ENCODE data around the gene C1QTNF1. TPM values are rescaled to one million over a fixed set of nuclear protein-coding genes. Genes with fewer than 3 reads are reported as not detected.
A peak's percentile ranks its signal among the peaks of the same experiment; 100 is the strongest.

The C1QTNF1 gene
- total and polyA plus RNA-seq, 4 donors, result 98.8 to 439 (median 259) TPM

DNA sequence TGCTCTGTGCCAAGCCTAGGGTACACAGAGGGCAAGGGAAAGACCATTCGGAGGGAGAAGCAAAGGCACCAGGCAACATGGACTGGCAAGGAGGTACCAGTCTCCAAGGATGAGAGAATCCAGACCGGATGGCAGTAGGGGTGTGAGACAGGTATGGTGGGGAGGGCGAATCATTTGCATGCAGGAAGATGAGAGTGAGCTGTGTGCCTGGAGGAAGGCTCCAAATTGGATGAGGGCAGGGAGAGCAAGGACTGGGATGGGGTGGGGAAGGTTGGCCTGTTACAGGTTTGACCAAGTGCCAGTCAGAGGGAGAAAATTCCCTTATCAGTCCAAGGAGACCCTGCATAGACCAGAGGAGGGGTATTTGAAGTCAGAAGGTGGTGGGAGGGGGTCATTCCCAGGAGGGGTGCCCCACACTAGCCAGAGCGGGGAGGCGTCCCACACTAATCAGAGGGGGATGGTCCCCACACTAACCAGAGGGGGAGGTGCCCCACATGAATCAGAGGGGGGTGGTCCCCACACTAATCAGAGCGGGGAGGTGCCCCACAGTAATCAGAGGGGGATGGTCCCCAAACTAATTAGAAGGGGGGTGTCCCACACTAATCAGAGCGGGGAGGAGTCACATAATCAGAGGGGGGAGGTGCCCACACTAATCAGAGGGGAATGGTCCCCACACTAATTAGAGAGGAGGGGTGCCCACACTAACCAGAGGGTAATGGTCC is 15.1 kb upstream of the C1QTNF1 start:
- Histone ChIP-seq H3K27ac (ENCODE audit: low read depth in 1 of 2, low read length in 2 of 2) (peak overlapping the region in 1 of 2 donors; percentile 50), H3K4me1 (ENCODE audit: control insufficient read depth in 1 of 2, insufficient read depth in 2 of 2, low read length in 2 of 2) (peaks cover 0 to 4% of the 10 kb centered on the region in 2 donors), H3K9me3 (ENCODE audit: control insufficient read depth, low read length) (no peaks in the 10 kb centered on the region), H3K4me3 (ENCODE audit: low read length in 2 of 2) (peak overlapping the region; percentile 76 to 98), H3K36me3 (ENCODE audit: control insufficient read depth in 1 of 2, insufficient read depth in 2 of 2, low read length in 1 of 2) (no peaks in the 10 kb centered on the region), H3K27me3 (ENCODE audit: control insufficient read depth in 1 of 2, insufficient read depth in 2 of 2, low read length in 1 of 2) (no peaks in the 10 kb centered on the region)
- intact Hi-C loops (cut with DNase I), result no loop called here
- ATAC-seq (ENCODE audit: low FRiP score) (peak; percentile 21), DNase-seq (peak in 1 of 2 donors; percentile 34)
- WGBS, 2 donors, result 34% methylated on average over 7 of the region's 7 CpGs

DNA sequence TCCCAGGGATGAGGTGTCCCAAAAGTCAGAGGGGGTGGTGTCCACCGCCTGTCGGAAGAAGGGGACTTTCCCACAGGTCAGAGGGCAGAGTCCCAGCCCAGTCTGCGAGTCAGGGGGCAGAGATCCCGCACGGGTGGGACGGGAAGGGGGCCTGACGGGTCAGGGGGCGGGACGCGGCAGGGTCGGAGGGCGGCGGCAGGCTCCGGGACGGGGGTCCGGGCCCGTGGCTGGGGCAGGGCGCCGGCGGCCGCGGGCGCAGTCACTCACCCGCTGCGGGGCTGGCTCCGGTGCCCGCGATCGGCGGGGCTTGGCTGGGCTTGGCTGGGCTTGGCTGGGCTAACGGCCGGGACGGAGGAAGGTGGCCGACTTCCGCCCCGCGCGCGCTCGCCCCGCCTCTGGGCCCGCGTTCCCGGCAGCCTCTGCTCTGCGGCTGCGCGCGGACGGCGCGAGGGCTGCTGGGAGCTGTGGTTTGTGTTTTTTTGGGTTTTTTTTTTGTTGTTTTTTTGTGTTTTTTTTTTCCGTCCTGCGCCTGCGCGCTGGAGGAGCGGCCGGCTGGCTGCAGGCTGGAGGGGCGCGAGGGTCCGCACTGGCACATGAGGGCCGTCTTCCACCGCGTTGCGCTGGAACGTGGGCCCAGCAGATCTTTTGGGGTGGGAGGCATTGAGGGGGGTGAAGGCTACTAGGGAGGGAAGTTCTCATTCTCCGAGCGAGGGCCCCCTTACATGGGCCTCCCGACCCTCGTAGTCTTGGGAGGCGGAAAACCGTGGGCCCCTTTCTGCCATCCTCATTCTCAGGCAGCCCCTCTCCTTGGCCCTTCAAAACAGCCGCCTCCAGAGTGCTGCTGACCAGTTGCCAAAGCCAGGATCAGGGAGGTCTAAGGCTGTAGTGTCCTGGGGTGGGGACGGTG is 14.3 kb upstream of the C1QTNF1 start, which contains the start of gene CANT1:
CANT1 (minus strand) TSS at position 368 of the 907 bp plus-strand sequence. CDS start 12,142 bp downstream, outside the sequence.
- peak; percentile 91 to 95 for DNase-seq
- H3K4me1 ChIP-seq (ENCODE audit: control insufficient read depth in 1 of 2, insufficient read depth in 2 of 2, low read length in 2 of 2), result peaks cover 0 to 4% of the 10 kb centered on the region in 2 donors
- H3K27me3 ChIP-seq (ENCODE audit: control insufficient read depth in 1 of 2, insufficient read depth in 2 of 2, low read length in 1 of 2), result no peaks in the 10 kb centered on the region
- peak; percentile 96 for ATAC-seq (ENCODE audit: low FRiP score)
- H3K9me3 ChIP-seq (ENCODE audit: control insufficient read depth, low read length), result no peaks in the 10 kb centered on the region
- intact Hi-C loops (cut with DNase I), result loop anchor here (10.0 kb wide), 1 partner anchor 385 kb away; no protein-coding TSS in a partner anchor
- WGBS, 2 donors, result 1% methylated on average over 34 to 73 of the region's 73 CpGs
- peak within 1 kb of the TSS; percentile 76 to 98 for H3K4me3 ChIP-seq (ENCODE audit: low read length in 2 of 2)
- H3K27ac ChIP-seq (ENCODE audit: low read depth in 1 of 2, low read length in 2 of 2), result peak within 1 kb of the TSS in 1 of 2 donors; percentile 50
- no peaks in the 10 kb centered on the region for H3K36me3 ChIP-seq (ENCODE audit: control insufficient read depth in 1 of 2, insufficient read depth in 2 of 2, low read length in 1 of 2)

DNA sequence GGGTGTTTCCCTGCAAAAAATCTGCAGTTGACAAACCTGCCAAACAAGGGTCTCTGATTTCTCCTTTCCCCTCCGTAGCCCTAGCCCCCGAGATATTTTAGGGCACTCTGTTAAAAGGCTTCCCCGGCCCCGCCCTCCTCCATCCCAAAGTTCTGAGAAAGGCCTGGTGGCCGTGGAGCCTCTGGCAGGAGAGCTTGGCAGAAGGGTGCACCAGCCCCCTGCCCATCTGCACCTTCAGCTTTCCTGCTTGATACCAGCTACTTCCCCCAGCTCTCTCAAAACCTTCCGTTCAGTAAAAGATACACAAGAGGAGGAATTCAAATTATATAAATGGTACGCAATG is 13.7 kb upstream of the C1QTNF1 start:
- intact Hi-C loops (cut with DNase I), result loop anchor here (10.0 kb wide), 1 partner anchor 385 kb away; no protein-coding TSS in a partner anchor
- DNase-seq, result no peak
- WGBS, 2 donors, result 57 to 61% methylated on average over 7 of the region's 7 CpGs

DNA sequence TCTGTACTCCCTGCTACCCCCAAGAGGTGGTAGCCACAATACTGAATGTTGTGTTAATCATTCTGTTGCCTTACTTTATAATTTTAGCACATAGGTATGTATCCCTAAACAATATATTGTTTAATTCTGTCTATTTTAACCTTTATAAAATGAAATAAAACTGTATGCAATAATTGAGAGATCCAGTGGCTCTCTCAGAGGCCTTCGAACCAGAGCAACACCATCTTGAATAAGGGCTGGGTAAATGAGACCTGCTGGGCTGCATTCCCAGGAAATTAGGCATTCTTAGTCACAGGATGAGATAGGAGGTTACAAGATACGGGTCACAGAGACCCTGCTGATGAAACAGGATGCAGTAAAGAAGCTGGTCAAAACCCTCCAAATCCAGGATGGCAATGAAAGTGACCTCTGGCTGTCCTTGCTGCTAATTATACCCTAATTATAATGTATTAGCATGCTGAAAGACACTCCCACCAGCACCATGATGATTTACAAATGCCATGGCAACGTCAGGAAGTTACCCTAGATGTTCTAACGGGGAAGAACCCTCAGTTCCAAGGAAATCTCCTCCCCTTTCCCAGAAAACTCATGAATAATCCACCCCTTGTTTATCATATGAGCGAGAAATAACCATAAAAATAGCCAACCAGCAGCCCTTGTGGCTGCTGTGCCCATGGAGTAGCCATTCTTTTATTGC is 12.4 kb upstream of the C1QTNF1 start:
- ATAC-seq (ENCODE audit: low FRiP score), result no peak
- no peak overlapping the region for H3K27ac ChIP-seq (ENCODE audit: low read depth in 1 of 2, low read length in 2 of 2)
- no peaks in the 10 kb centered on the region for H3K36me3 ChIP-seq (ENCODE audit: control insufficient read depth in 1 of 2, insufficient read depth in 2 of 2, low read length in 1 of 2)
- no peak overlapping the region for H3K4me3 ChIP-seq (ENCODE audit: low read length in 2 of 2)
- H3K27me3 ChIP-seq (ENCODE audit: control insufficient read depth in 1 of 2, insufficient read depth in 2 of 2, low read length in 1 of 2), result no peaks in the 10 kb centered on the region
- intact Hi-C loops (cut with DNase I), result loop anchor here (10.0 kb wide), 1 partner anchor 383 kb away; no protein-coding TSS in a partner anchor
- WGBS, 2 donors, result 83 to 86% methylated on average over 5 of the region's 5 CpGs
- peaks cover 0 to 4% of the 10 kb centered on the region in 2 donors for H3K4me1 ChIP-seq (ENCODE audit: control insufficient read depth in 1 of 2, insufficient read depth in 2 of 2, low read length in 2 of 2)
- H3K9me3 ChIP-seq (ENCODE audit: control insufficient read depth, low read length), result no peaks in the 10 kb centered on the region
- DNase-seq, result peak in 1 of 2 donors; percentile 13

More for the DNA sequence above, 13.7 kb upstream of the C1QTNF1 start:
- Histone ChIP-seq H3K36me3 (ENCODE audit: control insufficient read depth in 1 of 2, insufficient read depth in 2 of 2, low read length in 1 of 2) (no peaks in the 10 kb centered on the region), H3K27me3 (ENCODE audit: control insufficient read depth in 1 of 2, insufficient read depth in 2 of 2, low read length in 1 of 2) (no peaks in the 10 kb centered on the region), H3K4me3 (ENCODE audit: low read length in 2 of 2) (peak overlapping the region in 1 of 2 donors; percentile 35), H3K27ac (ENCODE audit: low read depth in 1 of 2, low read length in 2 of 2) (peak overlapping the region in 1 of 2 donors; percentile 46), H3K4me1 (ENCODE audit: control insufficient read depth in 1 of 2, insufficient read depth in 2 of 2, low read length in 2 of 2) (peaks cover 0 to 4% of the 10 kb centered on the region in 2 donors), H3K9me3 (ENCODE audit: control insufficient read depth, low read length) (no peaks in the 10 kb centered on the region)
- no peak for ATAC-seq (ENCODE audit: low FRiP score)

DNA sequence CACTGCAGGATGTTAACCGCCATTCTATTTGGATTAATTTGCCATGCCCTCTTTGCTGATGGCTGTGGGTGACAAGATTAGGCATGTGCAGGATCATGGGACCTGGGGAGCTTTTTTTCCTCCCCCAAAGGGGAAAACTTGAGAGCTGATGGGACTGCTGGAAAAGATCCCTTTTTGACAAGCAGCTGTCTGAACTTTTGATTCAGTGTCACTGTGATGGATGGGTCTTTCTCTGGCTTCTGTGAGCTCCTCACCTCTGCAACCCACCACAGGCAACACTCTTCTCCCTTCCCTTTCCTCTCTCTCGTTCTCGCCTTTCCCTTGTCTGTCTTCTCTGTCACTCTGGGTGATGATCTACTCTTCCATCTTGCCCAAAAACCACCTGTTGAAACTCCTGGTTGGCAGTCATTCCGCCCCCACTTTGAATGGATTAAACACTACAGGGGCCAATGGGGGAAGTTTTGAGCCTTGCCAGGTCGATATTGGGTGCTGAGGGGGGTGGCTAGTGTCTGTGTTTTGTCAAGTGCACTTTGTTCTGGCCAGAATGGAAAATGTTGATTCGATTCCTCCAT is 11.3 kb upstream of the C1QTNF1 start:
- Histone ChIP-seq H3K27me3 (ENCODE audit: control insufficient read depth in 1 of 2, insufficient read depth in 2 of 2, low read length in 1 of 2) (no peaks in the 10 kb centered on the region), H3K27ac (ENCODE audit: low read depth in 1 of 2, low read length in 2 of 2) (no peak overlapping the region), H3K9me3 (ENCODE audit: control insufficient read depth, low read length) (no peaks in the 10 kb centered on the region), H3K4me3 (ENCODE audit: low read length in 2 of 2) (no peak overlapping the region), H3K36me3 (ENCODE audit: control insufficient read depth in 1 of 2, insufficient read depth in 2 of 2, low read length in 1 of 2) (no peaks in the 10 kb centered on the region), H3K4me1 (ENCODE audit: control insufficient read depth in 1 of 2, insufficient read depth in 2 of 2, low read length in 2 of 2) (peaks cover 0 to 4% of the 10 kb centered on the region in 2 donors)
- peak in 1 of 2 donors; percentile 15 for DNase-seq
- WGBS, 2 donors, result 78 to 79% methylated on average over 6 of the region's 6 CpGs
- ATAC-seq (ENCODE audit: low FRiP score), result no peak
- intact Hi-C loops (cut with DNase I), result loop anchor here (10.0 kb wide), 1 partner anchor 382 kb away; no protein-coding TSS in a partner anchor

DNA sequence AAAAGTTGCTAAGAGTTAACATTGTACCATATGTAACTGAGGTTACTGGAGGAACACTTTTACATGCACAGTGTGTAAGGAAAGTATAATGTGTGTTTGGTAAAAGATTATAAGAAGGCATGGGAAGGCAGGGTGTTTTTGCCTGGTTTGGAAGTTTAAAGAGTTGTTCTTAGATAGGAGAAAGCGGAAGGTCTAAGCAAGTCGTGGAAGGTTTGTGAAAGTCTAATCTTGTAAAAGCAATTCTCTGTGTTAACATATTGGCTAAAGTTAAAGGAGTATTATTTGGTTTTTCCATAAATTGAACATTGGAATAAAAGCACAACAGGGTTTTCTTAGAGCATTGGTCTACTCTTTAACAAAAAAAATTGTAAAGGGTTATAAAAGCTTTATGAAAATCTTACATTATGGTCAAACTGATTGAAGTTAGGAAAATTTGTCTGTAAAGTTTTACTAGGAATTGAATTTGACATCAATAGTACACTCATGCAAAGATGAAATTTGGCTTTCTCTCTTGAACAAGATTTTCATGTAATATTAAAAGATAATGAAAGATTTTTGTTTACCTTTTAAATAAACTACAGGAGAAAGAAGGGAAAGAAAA is 9.7 kb upstream of the C1QTNF1 start:
- Histone ChIP-seq H3K27me3 (ENCODE audit: control insufficient read depth in 1 of 2, insufficient read depth in 2 of 2, low read length in 1 of 2) (no peaks in the 10 kb centered on the region), H3K9me3 (ENCODE audit: control insufficient read depth, low read length) (no peaks in the 10 kb centered on the region), H3K4me3 (ENCODE audit: low read length in 2 of 2) (no peak overlapping the region), H3K27ac (ENCODE audit: low read depth in 1 of 2, low read length in 2 of 2) (no peak overlapping the region), H3K4me1 (ENCODE audit: control insufficient read depth in 1 of 2, insufficient read depth in 2 of 2, low read length in 2 of 2) (no peaks in the 10 kb centered on the region), H3K36me3 (ENCODE audit: control insufficient read depth in 1 of 2, insufficient read depth in 2 of 2, low read length in 1 of 2) (no peaks in the 10 kb centered on the region)
- DNase-seq (no peak), ATAC-seq (ENCODE audit: low FRiP score) (no peak)
- intact Hi-C loops (cut with DNase I), result loop anchor here (10.0 kb wide), 1 partner anchor 381 kb away; no protein-coding TSS in a partner anchor
- 79 to 83% methylated on average over 2 of the region's 2 CpGs for WGBS, 2 donors

DNA sequence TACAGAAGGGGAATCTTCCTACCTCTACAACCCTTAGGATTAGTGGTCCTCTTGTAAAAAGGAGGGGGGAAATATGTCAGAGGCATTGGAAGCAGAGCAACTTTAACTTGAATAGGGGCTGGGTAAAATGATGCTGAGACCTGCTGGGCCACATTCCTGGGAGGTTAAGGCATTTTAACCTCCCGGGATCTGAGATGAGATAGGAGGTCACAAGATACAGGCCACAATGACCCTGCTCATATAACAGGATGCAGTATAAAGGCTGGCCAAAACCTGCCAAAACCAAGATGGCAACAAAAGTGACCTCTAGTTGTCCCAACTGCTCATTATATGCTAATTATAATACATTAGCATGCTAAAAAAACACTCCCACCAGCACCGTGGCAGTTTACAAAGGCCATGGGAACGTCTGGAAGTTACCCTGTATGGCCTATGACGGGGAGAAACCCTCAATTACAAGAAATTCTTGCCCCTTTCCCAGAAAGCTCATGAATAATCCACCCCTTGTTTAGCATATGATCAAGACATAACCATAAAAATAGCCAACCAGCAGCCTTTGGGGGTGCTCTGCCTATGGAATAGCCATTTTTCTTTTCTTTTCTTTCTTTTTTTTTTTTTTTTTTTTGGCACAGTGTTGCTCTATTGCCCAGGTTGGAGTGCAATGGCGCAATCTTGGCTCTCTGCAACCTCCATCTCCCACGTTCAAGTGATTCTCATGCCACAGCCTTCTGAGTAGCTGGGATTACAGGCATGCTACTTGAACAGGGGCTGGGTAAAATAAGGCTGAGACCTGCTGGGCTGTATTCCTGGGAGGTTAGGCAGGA is 6.2 kb upstream of the C1QTNF1 start:
- intact Hi-C loops (cut with DNase I), result loop anchor here (10.0 kb wide), 1 partner anchor 377 kb away; no protein-coding TSS in a partner anchor
- Histone ChIP-seq H3K27me3 (ENCODE audit: control insufficient read depth in 1 of 2, insufficient read depth in 2 of 2, low read length in 1 of 2) (no peaks in the 10 kb centered on the region), H3K27ac (ENCODE audit: low read depth in 1 of 2, low read length in 2 of 2) (no peak overlapping the region), H3K36me3 (ENCODE audit: control insufficient read depth in 1 of 2, insufficient read depth in 2 of 2, low read length in 1 of 2) (no peaks in the 10 kb centered on the region), H3K4me1 (ENCODE audit: control insufficient read depth in 1 of 2, insufficient read depth in 2 of 2, low read length in 2 of 2) (peaks cover 0 to 7% of the 10 kb centered on the region in 2 donors), H3K4me3 (ENCODE audit: low read length in 2 of 2) (no peak overlapping the region), H3K9me3 (ENCODE audit: control insufficient read depth, low read length) (no peaks in the 10 kb centered on the region)
- peak in 1 of 2 donors; percentile 2 for DNase-seq
- 79 to 83% methylated on average over 6 of the region's 6 CpGs for WGBS, 2 donors
- no peak for ATAC-seq (ENCODE audit: low FRiP score)

Data from aorta (tissue), 5 donors.